SH-SY5Y (cell line): ENCODE data around the gene EDNRB.

Source experiments
- GATA2 ChIP-seq: IDR thresholded peaks from 2 replicates; pipeline ENCODE4 v1.6.1; 2011; ENCODE audit warnings: mild to moderate bottlenecking, low read depth, low read length
- GATA3 ChIP-seq: IDR thresholded peaks from 2 replicates; pipeline ENCODE4 v1.6.1; 2011; ENCODE audit warnings: low read depth, mild to moderate bottlenecking, low read length, moderate library complexity

Gene EDNRB

GRCh38 chr13:77868717-77869116, 49.9 kb downstream of the EDNRB start:
- TF ChIP-seq GATA3 (no peak), GATA2 (no peak)

- no peak for TF ChIP-seq GATA2
- TF ChIP-seq GATA3 = no peak
Measured at GRCh38 chr13:77866971-77867370, 51.7 kb downstream of the EDNRB start.

GRCh38 chr13:77865622-77866021, 53.0 kb downstream of the EDNRB start:
- no peak for TF ChIP-seq GATA2
- TF ChIP-seq GATA3 = no peak

- TF ChIP-seq GATA3 (no peak), GATA2 (no peak)
Measured at GRCh38 chr13:77863144-77863543, 55.5 kb downstream of the EDNRB start.

GRCh38 chr13:77861741-77862140, 56.9 kb downstream of the EDNRB start:
- no peak for TF ChIP-seq GATA3
- no peak for TF ChIP-seq GATA2

- TF ChIP-seq GATA2 (no peak), GATA3 (no peak)
Measured at GRCh38 chr13:77860507-77860981, 58.1 kb downstream of the EDNRB start.

GRCh38 chr13:77859450-77859849, 59.2 kb downstream of the EDNRB start:
- TF ChIP-seq GATA3 = no peak
- TF ChIP-seq GATA2 = no peak

GRCh38 chr13:77857531-77858209, 61.0 kb downstream of the EDNRB start:
- TF ChIP-seq GATA2 (no peak), GATA3 (no peak)

- TF ChIP-seq GATA2 (no peak), GATA3 (no peak)
Measured at GRCh38 chr13:77853703-77854102, 64.9 kb downstream of the EDNRB start.

GRCh38 chr13:77846173-77846572, 72.5 kb downstream of the EDNRB start:
- TF ChIP-seq GATA3 (no peak), GATA2 (no peak)
